ENCODE data around the gene OR8B3. TPM values are rescaled to one million over a fixed set of nuclear protein-coding genes. Genes with fewer than 3 reads are reported as not detected.

Gene OR8B3
- total and polyA plus RNA-seq, 2 experiments from 2014 or later = not detected

DNA sequence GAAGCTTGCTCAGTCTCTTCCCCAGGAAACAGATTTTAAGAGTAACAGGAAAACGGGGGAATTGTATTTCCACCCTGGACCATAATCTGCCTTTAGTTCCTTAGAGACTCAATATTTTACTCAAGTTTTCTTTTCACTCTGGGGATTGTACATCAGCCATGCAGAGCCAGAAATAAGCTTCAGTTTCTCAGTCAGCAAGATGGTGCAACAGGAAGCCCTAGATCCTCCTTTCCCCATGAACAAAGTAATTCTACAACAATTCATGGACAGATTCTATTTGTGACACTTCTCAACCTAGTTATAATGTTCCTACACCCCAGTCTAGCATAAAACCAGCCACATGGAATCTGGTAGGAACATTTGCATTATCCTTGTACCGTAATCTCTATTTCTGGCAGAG is 39.3 kb downstream of the OR8B3 start:
- H3K4me3 Mint-ChIP-seq = no peak overlapping the region

More for the DNA sequence above, 39.3 kb downstream of the OR8B3 start:
- Mint-ChIP-seq H3K36me3 (ENCODE audit: low read depth) (no peaks in the 10 kb centered on the region), H3K27ac (no peak overlapping the region), H3K4me1 (no peaks in the 10 kb centered on the region), H3K9me3 (no peaks in the 10 kb centered on the region), H3K27me3 (ENCODE audit: insufficient read depth, low read depth, poor library complexity) (peaks cover 2% of the 10 kb centered on the region)
- H3K4me2 ChIP-seq = no peak overlapping the region
- H2AFZ ChIP-seq = no peak overlapping the region
- H4K20me1 ChIP-seq (replicated peaks; ENCODE audit: insufficient read depth) = no peaks in the 10 kb centered on the region
- H3K9me2 ChIP-seq (ENCODE audit: insufficient read depth) = no peaks in the 10 kb centered on the region
- TF ChIP-seq STAT1 (IDR thresholded peaks at IDR 0.05; ENCODE audit: unreplicated experiment) (no peak), CREB1 (CRISPR knock-in tag; IDR thresholded peaks at IDR 0.05; ENCODE audit: low read depth) (no peak), NANOG (IDR thresholded peaks at IDR 0.05; ENCODE audit: borderline replicate concordance) (no peak), ZNF331 (CRISPR knock-in tag; IDR thresholded peaks at IDR 0.05; ENCODE audit: low read depth) (no peak), ZNF114 (CRISPR knock-in tag; IDR thresholded peaks at IDR 0.05) (no peak)
- TF ChIP-seq, protein P1, sequence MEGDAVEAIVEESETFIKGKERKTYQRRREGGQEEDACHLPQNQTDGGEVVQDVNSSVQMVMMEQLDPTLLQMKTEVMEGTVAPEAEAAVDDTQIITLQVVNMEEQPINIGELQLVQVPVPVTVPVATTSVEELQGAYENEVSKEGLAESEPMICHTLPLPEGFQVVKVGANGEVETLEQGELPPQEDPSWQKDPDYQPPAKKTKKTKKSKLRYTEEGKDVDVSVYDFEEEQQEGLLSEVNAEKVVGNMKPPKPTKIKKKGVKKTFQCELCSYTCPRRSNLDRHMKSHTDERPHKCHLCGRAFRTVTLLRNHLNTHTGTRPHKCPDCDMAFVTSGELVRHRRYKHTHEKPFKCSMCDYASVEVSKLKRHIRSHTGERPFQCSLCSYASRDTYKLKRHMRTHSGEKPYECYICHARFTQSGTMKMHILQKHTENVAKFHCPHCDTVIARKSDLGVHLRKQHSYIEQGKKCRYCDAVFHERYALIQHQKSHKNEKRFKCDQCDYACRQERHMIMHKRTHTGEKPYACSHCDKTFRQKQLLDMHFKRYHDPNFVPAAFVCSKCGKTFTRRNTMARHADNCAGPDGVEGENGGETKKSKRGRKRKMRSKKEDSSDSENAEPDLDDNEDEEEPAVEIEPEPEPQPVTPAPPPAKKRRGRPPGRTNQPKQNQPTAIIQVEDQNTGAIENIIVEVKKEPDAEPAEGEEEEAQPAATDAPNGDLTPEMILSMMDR (conservative IDR thresholded peaks at IDR 0.05; ENCODE audit: low read depth in 2 of 2) = no peak
- TF ChIP-seq, protein P2, sequence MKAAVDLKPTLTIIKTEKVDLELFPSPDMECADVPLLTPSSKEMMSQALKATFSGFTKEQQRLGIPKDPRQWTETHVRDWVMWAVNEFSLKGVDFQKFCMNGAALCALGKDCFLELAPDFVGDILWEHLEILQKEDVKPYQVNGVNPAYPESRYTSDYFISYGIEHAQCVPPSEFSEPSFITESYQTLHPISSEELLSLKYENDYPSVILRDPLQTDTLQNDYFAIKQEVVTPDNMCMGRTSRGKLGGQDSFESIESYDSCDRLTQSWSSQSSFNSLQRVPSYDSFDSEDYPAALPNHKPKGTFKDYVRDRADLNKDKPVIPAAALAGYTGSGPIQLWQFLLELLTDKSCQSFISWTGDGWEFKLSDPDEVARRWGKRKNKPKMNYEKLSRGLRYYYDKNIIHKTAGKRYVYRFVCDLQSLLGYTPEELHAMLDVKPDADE (IDR thresholded peaks at IDR 0.05) = no peak
- TF ChIP-seq, protein P3, sequence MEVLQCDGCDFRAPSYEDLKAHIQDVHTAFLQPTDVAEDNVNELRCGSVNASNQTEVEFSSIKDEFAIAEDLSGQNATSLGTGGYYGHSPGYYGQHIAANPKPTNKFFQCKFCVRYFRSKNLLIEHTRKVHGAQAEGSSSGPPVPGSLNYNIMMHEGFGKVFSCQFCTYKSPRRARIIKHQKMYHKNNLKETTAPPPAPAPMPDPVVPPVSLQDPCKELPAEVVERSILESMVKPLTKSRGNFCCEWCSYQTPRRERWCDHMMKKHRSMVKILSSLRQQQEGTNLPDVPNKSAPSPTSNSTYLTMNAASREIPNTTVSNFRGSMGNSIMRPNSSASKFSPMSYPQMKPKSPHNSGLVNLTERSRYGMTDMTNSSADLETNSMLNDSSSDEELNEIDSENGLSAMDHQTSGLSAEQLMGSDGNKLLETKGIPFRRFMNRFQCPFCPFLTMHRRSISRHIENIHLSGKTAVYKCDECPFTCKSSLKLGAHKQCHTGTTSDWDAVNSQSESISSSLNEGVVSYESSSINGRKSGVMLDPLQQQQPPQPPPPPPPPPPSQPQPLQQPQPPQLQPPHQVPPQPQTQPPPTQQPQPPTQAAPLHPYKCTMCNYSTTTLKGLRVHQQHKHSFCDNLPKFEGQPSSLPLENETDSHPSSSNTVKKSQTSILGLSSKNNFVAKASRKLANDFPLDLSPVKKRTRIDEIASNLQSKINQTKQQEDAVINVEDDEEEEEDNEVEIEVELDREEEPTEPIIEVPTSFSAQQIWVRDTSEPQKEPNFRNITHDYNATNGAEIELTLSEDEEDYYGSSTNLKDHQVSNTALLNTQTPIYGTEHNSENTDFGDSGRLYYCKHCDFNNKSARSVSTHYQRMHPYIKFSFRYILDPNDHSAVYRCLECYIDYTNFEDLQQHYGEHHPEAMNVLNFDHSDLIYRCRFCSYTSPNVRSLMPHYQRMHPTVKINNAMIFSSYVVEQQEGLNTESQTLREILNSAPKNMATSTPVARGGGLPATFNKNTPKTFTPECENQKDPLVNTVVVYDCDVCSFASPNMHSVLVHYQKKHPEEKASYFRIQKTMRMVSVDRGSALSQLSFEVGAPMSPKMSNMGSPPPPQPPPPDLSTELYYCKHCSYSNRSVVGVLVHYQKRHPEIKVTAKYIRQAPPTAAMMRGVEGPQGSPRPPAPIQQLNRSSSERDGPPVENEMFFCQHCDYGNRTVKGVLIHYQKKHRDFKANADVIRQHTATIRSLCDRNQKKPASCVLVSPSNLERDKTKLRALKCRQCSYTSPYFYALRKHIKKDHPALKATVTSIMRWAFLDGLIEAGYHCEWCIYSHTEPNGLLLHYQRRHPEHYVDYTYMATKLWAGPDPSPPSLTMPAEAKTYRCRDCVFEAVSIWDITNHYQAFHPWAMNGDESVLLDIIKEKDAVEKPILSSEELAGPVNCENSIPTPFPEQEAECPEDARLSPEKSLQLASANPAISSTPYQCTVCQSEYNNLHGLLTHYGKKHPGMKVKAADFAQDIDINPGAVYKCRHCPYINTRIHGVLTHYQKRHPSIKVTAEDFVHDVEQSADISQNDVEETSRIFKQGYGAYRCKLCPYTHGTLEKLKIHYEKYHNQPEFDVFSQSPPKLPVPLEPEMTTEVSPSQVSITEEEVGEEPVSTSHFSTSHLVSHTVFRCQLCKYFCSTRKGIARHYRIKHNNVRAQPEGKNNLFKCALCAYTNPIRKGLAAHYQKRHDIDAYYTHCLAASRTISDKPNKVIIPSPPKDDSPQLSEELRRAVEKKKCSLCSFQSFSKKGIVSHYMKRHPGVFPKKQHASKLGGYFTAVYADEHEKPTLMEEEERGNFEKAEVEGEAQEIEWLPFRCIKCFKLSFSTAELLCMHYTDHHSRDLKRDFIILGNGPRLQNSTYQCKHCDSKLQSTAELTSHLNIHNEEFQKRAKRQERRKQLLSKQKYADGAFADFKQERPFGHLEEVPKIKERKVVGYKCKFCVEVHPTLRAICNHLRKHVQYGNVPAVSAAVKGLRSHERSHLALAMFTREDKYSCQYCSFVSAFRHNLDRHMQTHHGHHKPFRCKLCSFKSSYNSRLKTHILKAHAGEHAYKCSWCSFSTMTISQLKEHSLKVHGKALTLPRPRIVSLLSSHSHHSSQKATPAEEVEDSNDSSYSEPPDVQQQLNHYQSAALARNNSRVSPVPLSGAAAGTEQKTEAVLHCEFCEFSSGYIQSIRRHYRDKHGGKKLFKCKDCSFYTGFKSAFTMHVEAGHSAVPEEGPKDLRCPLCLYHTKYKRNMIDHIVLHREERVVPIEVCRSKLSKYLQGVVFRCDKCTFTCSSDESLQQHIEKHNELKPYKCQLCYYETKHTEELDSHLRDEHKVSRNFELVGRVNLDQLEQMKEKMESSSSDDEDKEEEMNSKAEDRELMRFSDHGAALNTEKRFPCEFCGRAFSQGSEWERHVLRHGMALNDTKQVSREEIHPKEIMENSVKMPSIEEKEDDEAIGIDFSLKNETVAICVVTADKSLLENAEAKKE (CRISPR knock-in tag; IDR thresholded peaks at IDR 0.05) = no peak
- DNase-seq (ENCODE audit: low spot score) (no peak), ATAC-seq (no peak)
- H3K27ac ChIP-seq (ENCODE audit: low read depth) = no peak overlapping the region
- no peaks in the 10 kb centered on the region for H3K4me1 ChIP-seq (ENCODE audit: insufficient read depth)
- H3K4me3 ChIP-seq = no peak overlapping the region
- H3K79me2 ChIP-seq (replicated peaks; ENCODE audit: insufficient read depth) = no peaks in the 10 kb centered on the region
- H3K36me3 ChIP-seq (ENCODE audit: insufficient read depth) = no peaks in the 10 kb centered on the region
- no peaks in the 10 kb centered on the region for H3F3A ChIP-seq (replicated peaks; ENCODE audit: low read depth)
- no peaks in the 10 kb centered on the region for H3K27me3 ChIP-seq (ENCODE audit: insufficient read depth)

All from GM23338 (cell line).